ENCODE data around the gene CLEC18C.
"Not testable (repeated sequence)": the region's sequence is repeated elsewhere in the genome, so short reads cannot be mapped to it uniquely, and the experiment has no call there.

CLEC18C gene

DNA sequence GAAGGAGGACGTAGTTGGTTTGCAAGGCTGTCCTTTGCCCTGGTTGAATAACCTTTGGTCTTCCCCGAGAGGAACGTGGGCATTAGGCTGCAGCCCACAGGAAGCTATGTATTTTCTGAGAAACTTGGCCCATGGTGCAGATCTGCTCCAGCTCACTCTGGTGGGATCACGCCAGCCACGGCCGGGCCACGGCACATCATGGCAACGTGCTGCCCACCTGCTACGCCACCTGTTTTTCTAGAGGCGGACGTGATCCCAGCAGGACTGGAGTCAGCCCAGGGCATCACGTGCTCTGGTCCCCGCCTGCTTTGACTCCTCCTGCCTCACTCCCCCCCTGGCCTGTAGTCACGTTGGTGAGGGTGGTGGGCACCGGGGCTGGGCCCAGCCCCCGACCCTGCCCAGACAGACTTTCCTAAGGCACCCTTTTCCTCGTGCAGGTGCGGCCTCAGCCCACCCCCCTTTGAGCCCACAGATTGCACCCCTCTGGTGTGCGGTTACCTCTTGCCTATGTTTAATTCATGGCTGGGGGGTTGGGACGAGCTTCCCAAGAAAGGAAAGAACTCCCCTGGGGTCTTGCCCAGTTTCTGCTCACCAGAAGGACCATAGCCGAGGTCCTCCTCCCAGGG lies at the start of gene CLEC18C:
TSS of gene CLEC18C (plus strand) at position 576 of the 626 bp plus-strand sequence. CDS start 492 bp downstream, outside the sequence.
- FAIRE-seq = not testable (repeated sequence)

DNA sequence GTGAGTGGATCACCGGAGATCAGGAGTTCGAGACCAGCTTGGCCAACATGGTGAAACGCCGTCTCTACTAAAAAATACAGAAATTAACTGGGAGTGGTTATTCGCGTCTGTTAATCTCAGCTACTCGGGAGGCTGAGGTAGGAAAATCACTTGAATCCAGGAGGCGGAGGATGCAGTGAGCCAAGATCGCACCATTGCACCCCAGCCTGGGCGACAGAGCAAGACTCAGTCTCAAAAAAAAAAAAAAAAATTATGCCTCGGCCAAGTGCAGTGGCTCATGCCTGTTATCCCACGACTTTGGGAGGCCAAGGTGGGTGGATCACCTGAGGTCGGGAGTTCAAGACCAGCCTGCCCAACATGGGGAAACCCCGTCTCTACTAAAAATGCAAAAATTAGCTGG lies 49.8 kb upstream of the CLEC18C start:
- FAIRE-seq = not testable (repeated sequence)

DNA sequence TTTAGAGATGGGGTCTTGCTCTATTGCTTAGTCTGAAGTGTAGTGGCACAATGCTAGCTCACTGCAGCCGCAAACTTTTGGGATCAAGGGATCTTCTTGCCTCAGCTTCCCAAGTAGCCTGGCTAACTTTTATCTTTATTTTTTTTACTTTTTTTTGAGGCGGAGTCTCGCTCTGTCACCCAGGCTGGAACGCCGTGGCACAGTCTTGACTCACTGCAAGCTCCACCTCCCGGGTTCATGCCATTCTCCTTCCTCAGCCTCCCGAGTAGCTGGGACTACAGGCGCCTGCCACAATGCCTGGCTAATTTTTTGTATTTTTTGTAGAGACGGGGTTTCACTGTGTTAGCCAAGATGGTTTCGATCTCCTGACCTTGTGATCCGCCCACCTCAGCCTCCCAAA lies 47.4 kb upstream of the CLEC18C start:
- FAIRE-seq = not testable (repeated sequence)

DNA sequence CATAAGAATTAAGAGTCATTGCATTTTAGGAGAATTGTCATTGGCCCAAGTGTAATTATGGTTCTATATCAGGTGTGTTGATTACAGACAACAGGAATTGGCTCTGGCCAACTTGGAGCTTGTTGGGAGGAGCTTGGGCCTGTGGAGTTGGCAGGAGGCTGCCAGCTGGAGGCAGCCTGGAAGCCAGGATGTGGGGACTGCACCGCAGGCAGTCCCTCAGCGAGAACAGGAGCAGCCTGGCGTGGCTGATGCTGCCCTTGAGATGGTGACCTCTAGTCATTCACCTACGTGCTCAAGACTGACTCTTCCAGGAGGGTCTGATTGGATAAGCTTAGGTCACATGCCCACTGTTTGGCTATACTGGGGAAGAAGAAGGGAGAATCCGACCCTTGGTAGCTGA lies 45.9 kb upstream of the CLEC18C start:
- not testable (repeated sequence) for FAIRE-seq

DNA sequence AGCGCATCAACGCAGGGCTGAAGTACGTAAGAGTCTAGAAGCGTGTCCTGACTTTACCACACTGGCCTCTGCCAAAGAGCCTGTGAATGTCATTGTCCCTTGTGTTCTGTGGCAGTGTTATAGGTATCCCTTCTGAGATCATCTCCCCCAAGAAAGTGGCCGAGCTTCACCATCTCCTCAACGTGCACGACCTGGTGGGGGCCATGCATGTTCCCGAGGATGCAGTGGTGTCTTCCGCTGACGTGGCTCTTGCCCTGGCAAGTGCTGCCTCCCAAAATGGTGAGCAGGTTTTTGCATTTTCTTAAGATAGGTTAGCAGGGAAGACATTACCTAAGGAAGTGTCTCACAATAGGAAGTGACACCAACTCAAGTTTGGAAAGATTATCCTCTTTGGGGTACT lies 44.7 kb upstream of the CLEC18C start:
- FAIRE-seq = not testable (repeated sequence)

DNA sequence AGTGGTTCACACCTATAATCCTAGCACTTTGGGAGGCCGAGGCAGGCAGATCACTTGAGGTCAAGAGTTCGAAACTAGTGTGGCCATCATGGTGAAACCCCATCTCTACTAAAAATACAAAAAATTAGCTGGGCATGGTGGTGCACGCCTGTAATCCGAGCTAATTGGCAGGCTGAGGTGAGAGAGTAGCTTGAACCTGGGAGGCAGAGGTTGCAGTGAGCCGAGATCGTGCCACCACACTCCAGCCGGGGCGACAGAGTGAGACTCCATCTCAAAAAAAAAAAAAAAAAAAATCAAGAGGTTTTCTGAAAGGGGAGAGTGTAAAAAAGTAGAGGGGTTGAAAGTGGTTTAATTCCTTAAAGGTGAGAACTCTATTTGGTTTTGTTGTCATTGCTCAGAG lies 37.8 kb upstream of the CLEC18C start:
- not testable (repeated sequence) for FAIRE-seq

DNA sequence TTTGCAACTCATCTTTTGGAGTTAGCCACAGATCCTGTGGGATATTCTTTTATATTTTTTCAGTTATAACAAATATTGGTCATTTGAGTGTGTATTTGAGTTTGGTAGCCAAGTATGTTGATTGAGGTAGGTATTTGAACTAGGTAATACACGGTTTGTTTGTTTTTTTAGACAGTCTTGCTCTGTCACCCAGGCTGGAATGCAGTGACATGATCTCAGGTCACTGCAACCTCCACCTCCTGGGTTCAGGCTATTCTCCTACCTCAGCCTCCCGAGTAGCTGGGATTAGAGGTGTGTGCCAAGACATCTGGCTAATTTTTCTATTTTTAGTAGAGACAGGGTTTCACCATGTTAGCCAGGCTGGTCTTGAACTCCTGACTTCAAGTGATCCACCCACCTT lies 37.0 kb upstream of the CLEC18C start:
- not testable (repeated sequence) for FAIRE-seq

DNA sequence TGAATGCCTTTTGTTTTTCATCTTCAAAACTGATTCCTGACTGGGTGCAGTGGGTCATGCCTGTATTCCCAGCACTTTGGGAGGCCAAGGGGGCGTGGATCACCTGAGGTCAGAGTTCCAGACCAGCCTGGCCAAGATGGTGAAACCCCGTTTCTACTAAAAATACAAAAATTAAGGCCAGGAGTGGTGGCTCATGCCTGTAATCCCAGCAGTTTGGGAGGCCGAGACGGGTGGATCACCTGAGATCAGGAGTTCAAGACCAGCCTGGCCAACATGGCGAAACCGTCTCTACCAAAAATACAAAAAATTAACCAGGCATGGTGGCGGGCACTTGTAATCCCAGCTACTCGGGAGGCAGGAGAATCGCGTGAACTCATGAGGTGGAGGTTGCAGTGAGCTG lies 30.8 kb upstream of the CLEC18C start:
- FAIRE-seq = not testable (repeated sequence)

DNA sequence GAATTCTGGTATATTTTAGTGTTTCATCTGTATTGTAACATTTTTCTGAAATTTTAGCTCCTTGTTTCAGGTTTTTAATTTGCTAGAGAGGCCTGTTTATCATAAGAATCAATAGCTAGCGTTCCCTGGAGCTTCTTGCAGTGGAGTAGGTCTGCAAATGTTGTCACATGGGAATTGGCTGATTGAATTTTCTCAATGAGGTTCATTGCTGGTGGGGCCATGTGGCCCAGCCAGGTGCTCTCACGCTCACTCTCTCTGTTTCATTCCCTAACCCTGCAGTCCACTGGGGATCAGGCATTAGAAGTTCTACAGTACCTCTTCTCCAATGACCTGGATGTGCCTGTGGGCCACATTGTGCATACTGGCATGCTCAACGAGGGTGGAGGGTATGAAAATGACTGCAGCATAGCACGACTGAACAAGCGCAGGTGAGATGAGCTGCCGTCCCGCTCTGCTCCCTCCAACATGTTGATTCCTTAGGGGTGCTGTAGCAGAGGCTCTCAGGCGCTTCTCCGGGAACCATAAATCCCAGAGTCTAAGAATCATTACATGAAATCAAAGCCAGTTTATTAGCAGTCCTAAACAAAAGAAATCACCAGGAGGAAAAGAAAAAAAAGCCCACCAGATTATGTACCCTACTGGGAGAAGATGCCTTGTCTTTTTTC lies 30.2 kb upstream of the CLEC18C start:
- not testable (repeated sequence) for FAIRE-seq

DNA sequence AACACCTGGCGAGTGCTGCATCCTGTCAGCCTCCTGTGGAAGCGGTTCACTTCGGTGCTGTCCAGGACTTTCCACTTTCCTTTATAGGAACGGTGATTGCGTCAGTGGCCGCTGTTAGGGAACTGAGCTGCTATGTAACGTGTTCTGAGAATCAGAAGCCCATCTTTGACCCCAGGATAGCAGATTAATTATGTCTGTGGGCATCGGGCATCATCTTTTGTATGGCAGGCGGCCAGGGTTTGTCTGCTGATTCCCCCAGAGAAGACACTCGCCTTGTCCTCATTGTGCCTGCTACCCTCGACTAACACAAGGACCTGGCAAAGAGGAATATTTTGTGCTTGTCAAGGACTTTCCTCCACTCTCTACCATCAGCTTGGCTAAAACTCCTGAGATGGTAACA lies 25.7 kb upstream of the CLEC18C start:
- FAIRE-seq = not testable (repeated sequence)

DNA sequence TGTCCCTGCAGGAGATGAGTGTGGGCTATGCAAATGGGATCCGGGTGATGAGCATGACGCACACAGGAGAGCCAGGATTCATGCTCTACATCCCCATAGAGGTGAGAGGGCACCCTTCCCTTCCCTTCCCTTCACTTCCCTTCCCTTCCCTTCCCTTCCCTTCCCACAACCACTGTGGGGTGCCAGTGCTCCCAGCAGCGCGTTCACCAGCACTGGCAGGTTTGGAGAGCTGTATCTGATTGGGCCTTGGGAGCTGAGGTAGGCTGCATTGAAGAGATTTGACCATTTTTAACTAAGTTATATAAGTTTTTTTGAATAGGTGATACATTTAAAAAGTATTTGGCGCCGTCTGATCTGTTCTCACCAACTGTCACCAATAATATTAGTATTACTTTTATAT lies 25.1 kb upstream of the CLEC18C start:
- not testable (repeated sequence) for FAIRE-seq

DNA sequence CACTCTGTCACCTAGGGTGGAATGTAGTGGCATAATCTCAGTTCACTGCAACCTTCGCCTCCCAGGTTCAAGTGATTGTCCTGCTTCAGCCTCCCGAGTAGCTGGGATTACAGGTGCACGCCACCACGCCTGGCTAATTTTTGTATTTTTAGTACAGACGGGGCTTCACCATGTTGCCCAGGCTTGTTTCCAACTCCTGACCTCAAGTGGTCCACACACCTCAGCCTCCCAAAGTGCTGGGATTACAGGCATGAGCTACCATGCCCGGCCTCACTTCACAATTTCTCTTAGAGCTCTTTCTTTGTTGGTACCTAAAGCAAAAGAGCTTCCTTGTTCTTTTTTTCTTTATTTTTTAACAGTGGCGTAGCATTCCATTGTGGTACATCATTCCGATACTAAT lies 24.3 kb upstream of the CLEC18C start:
- FAIRE-seq = not testable (repeated sequence)

DNA sequence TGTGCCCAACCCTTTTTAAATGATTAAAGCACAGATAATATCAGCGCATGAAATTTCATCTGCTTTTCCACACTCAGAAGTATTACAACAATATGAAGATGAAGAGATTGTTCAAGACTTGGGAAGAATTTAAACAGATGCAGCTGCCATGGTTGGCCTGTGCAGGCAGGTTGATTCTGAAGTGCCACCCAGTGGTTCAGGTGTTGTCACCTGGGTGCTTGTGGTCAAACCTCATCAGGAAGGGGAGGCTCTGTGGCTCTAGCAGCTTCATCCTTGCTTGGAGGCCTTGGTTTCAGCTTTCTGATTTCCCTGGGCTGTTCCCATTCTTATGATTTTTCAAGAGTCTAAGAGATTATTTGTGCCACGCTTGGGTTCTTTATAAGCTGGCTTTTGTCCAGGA lies 22.2 kb upstream of the CLEC18C start:
- no peak for FAIRE-seq

DNA sequence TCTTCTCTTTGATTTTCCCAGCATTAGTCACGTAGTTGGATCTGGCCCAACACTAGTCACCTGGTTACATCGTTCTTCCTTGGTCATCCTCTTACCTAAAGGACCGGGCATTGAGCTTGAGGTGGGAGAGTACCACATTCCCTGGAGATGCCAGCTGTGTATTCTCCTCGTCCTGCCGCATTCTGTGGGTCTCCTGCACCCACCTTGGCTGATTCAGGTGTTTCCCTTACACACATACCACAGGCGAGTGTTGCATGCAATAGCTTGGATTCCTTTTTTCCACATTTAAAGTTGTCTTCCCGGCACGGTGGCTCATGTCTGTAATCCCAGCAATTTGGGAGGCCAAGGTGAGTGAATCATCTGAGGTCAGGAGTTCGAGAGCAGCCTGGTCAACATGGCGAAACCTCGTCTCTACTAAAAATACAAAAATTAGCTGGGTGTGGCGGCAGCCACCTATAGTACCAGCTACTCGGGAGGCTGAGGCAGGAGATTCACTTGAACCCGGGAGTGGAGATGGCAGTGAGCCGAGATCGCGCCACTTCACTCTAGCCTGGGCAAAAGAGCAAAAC lies 21.6 kb upstream of the CLEC18C start:
- FAIRE-seq = no peak

DNA sequence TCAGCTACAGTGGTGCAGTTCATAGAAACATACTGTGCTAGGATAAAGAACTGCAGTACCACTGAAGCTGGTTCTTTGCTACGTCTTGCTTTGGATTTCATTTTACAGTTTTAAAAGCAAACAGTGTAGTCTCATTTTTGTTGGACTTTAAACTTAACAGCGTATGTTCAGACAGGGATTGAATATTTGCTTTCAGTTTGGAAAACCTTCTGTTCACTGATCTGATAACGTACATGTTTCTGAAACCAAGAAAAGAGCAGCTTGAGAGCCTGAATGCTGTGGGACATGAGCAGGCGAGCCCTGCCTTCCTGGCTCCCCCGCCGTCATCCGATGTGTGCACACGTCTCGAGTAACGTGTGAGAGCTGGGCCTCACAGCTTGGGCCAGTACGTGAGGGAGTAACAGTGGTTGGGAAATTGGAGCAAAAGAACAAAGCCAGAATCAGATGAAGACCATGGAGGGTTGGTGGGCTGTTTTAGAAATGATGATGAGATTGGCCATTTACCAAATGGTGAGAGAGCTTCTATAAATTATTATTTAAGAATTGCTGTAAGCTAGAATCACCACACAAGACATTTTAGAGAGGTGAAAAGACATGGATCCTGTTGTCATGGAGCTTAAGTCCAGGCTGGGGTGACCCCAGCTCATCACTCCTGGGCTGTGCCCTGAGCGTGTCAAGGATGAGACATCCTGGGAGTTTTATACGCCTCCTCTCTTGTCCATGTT lies 20.8 kb upstream of the CLEC18C start:
- FAIRE-seq = no peak

DNA sequence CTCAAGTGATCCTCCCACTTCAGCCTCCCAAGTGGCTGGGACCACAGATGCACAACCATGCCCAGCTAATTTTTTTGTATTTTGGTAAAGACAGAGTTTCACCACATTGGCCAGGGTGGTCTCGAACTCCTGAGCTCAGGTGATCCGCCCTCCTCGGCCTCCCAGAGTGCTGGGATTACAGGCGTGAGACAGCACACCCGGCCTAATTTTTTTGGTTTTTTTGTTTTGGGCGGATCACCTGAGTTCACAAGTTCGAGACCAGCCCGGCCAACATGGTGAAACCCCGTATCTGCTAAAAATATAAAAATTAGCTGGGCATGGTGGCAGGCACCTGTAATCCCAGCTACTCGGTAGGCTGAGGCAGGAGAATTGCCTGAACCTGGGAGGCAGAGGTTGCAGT lies 18.9 kb upstream of the CLEC18C start:
- not testable (repeated sequence) for FAIRE-seq

DNA sequence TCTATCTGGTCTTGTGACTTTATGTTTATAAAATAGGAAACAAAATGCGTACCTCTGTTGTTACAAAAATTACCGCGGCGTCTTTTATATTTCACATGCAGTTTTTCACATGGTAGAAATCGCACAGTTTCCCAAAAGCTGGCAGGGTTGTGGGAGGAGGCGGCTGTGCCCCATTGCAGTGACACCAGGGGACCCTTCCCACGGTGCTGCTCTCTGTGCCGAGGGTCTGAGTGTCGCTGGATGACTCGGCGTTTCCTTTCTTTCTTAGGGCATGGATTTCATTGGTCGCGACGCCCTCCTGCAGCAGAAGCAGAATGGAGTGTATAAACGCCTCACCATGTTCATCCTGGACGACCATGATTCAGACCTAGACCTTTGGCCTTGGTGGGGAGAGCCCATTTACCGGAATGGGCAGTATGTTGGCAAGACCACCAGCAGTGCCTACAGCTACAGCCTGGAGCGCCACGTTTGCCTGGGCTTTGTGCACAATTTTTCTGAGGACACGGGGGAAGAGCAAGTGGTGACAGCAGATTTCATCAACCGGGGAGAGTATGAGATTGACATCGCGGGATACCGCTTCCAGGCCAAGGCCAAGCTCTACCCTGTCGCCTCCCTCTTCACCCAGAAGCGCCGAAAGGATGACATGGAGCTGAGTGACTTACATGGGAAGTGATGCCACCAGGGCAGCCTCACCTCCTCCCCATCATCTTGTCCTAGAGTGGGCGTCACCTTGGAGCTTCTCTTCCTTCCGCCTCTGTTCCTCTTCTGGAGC lies 17.2 kb upstream of the CLEC18C start:
- FAIRE-seq = no peak

DNA sequence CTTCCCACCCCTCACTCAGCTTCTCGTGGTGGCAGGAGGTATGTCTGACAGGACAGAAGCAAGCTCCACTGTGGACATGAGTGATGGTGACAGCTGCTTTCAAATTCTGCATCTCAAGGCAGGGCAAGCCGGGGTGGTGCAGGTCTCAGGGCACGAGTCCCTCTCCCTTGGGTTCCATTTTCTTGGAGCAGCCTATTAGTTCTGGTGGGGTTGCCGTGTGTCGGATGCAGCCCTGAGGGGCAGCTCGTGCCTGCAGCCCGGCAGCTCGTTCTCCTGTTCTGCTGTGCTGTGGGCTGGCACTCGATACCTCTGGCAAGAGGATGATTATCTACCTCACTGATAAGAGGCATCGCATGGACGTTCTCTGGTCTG lies 16.5 kb upstream of the CLEC18C start:
- FAIRE-seq = no peak

DNA sequence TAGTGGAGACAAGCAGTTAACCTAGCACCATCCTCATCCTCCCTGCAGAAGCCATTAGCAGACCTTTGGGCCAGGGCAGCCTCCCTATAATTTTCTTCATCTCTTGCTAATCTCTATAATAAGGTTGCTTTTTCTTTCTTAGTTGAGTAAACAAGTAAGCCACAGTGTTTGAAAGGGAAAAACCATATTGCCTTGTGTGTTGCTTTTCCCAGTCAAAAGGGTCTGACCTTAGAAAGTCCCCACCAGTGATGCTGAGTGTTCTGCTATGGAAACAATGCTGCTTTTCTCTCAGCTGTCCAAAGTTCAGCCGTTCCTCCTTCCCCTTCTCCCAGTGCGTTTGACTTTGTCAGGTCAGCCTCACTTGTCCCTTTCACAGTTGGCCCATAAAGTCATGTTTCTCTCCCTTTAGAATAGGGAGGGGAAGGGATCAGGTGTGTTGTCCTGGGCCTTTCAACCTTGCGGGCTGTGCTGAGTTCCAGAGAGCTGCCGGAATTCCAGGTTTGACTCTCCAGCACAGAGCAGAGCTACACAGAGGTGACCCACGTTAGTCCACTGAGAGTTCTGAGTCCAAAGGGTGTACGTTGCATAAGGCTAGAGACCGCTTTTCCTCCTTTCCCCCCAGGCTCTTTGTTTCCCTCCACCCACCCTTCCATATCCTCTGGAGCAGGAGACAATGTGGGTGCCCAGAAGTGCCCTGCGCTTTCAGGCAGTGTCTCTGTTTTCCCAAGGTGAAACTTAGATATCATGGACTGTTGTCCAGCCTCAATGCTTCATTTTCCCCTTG lies 15.9 kb upstream of the CLEC18C start:
- no peak for FAIRE-seq

DNA sequence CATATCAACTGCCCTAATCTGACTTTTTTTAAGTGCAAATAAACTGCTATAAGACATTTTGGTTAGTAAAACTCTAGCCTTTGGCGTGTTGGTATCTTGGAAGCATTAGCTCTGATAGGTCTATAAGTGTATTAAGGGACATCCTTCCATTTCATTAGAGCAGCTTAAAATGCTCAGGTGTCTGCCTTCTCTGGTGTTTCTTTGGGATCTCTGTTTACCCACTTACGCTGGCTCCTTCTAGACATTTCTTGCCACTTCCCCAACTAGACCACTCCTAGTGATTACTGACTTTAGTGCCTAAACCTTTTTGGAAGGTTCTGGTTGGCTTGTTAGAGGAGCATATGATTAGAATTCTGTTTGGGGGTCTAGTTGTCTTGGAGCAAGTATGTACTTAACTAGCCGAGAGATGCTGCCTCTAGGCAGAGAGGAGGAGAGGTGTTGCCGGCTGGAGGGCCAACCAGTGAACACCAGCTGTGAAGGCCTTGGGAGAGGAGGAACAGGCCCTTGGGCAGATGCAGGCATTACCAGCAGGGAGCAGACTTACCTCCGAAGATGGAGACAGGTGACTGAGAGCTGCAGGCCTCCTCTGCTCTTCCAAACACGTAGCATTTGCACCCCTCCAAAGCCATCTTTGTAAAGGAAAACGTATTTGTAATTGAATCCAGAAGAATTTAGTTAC lies 15.2 kb upstream of the CLEC18C start:
- FAIRE-seq = no peak

Data from colon (tissue), 2 donors.